Lower leg skin (tissue), 4 donors: ENCODE measurements around the gene UGT1A8. TPM values are rescaled to one million over a fixed set of nuclear protein-coding genes. Genes with fewer than 3 reads are reported as not detected.

Experiments
- DNase-seq, 2 donors: peaks; one replicate each; pipeline ENCODE4 v3.0.0-alpha.2; 2019; ENCODE audit warnings: low spot score in 2 of 2
- H3K4me3 ChIP-seq: fragments of 200-600 bp; sonication (generic); 2 replicates; pipeline ENCODE4 v1.5.1; 2017; ENCODE audit warnings: mild to moderate bottlenecking, low read depth; ENCODE audit not compliant: poor library complexity, severe bottlenecking
- CTCF ChIP-seq, 3 donors: fragments of 450-650 bp; IDR thresholded peaks; one replicate each; pipeline ENCODE4 v1.5.1; 2016; ENCODE audit warnings: antibody characterized with exemption in 3 of 3, mild to moderate bottlenecking in 3 of 3, moderate library complexity in 2 of 3
- POLR2A ChIP-seq, 2 donors: fragments of 450-650 bp; IDR thresholded peaks; one replicate each; pipeline ENCODE4 v1.6.1; 2016 to 2017; ENCODE audit warnings: antibody characterized with exemption in 2 of 2, mild to moderate bottlenecking in 1 of 2, moderate library complexity in 1 of 2
- WGBS, 2 donors: methylation state at CpG; one replicate each; pipeline ENCODE4 v1.1.5; 2018; 5-methylcytosine and 5-hydroxymethylcytosine counted together
- intact Hi-C: fragments of 100-400 bp; cut with DNase I; formaldehyde crosslinking; loops from one replicate; pipeline ENCODE4 v1.15.0; 2023; ENCODE audit warnings: low total_unique reads
- total RNA-seq, 4 donors: library from RNA; depleted of rRNA; stranded (reverse); fragments of >200 nt; gene quantifications; one replicate each; pipeline ENCODE4 v1.1.0, GENCODE V29; 2016

Gene UGT1A8
- total RNA-seq, 4 donors from 2014 or later = not detected

- DNase-seq = peak in 1 of 2 donors; percentile 42
- intact Hi-C loops = no loop called here
- 54 to 83% methylated on average over 2 of the region's 2 CpGs for WGBS, 2 donors
- TF ChIP-seq POLR2A (IDR thresholded peaks at IDR 0.05) = no peak
- TF ChIP-seq CTCF (IDR thresholded peaks at IDR 0.05) = no peak
- no peak overlapping the region for H3K4me3 ChIP-seq
Observed at GRCh38 chr2:233814056-233814835, 196.8 kb downstream of the UGT1A8 start.

- 71 to 75% methylated on average over 6 of the region's 6 CpGs for WGBS, 2 donors
- intact Hi-C loops = no loop called here
- TF ChIP-seq POLR2A (IDR thresholded peaks at IDR 0.05) = no peak
- TF ChIP-seq CTCF (IDR thresholded peaks at IDR 0.05) = no peak
- DNase-seq = no peak
- H3K4me3 ChIP-seq = no peak overlapping the region
Observed at GRCh38 chr2:233815861-233816260, 198.4 kb downstream of the UGT1A8 start.

- intact Hi-C loops = no loop called here
- 40 to 61% methylated on average over 2 of the region's 2 CpGs for WGBS, 2 donors
- no peak for TF ChIP-seq POLR2A (IDR thresholded peaks at IDR 0.05)
- no peak for TF ChIP-seq CTCF (IDR thresholded peaks at IDR 0.05)
- DNase-seq = peak in 1 of 2 donors; percentile 68
- no peak overlapping the region for H3K4me3 ChIP-seq
Observed at GRCh38 chr2:233816334-233816733, 198.9 kb downstream of the UGT1A8 start.

GRCh38 chr2:233816771-233817170 is 199.3 kb downstream of the UGT1A8 start:
- H3K4me3 ChIP-seq = no peak overlapping the region
- peak in 1 of 2 donors; percentile 43 for DNase-seq
- intact Hi-C loops = no loop called here
- TF ChIP-seq CTCF (IDR thresholded peaks at IDR 0.05) = no peak
- no peak for TF ChIP-seq POLR2A (IDR thresholded peaks at IDR 0.05)
- 85 to 92% methylated on average over 4 of the region's 4 CpGs for WGBS, 2 donors

- TF ChIP-seq CTCF (IDR thresholded peaks at IDR 0.05) (no peak), POLR2A (IDR thresholded peaks at IDR 0.05) (no peak)
- 78 to 81% methylated on average over 3 of the region's 3 CpGs for WGBS, 2 donors
- peak in 1 of 2 donors; percentile 58 for DNase-seq
- no peak overlapping the region for H3K4me3 ChIP-seq
- intact Hi-C loops = no loop called here
Observed at GRCh38 chr2:233817361-233817911, 200.0 kb downstream of the UGT1A8 start.
